OCI-LY7 (cell line): Measurements from ENCODE around the gene CABYR. TPM values are rescaled to one million over a fixed set of nuclear protein-coding genes. Genes with fewer than 3 reads are reported as not detected.

Source experiments
- BruUV-seq: library from RNA; stranded (reverse); fragments of 400-500 nt; replicated peaks from 2 replicates; lab custom pipeline; 2021; lab: Mats Ljungman, UMichigan
- CTCF ChIA-PET: fragments of 300-600 bp; sonication (Branson Sonifier 250); formaldehyde crosslinking; loops from one replicate; lab custom pipeline; 2022; ENCODE audit warnings: antibody characterized with exemption; ENCODE audit not compliant: unreplicated experiment; lab: Charles Lee
- POLR2A ChIA-PET: fragments of 300-600 bp; sonication (Branson Sonifier 250); formaldehyde crosslinking; loops from one replicate; lab custom pipeline; 2022; ENCODE audit warnings: antibody characterized with exemption; lab: Charles Lee
- DNase-seq: peaks from one replicate; pipeline ENCODE4 v3.0.0-alpha.2; 2015; ENCODE audit warnings: low spot score
- H2AFZ ChIP-seq: fragments of 200-600 bp; sonication (generic), shearing (Covaris generic); 2 replicates; pipeline ENCODE4 v1.6.1; 2014; ENCODE audit warnings: mild to moderate bottlenecking, antibody characterized with exemption, low read length, moderate library complexity
- H3K27ac ChIP-seq: fragments of 200-600 bp; sonication (generic); 2 replicates; pipeline ENCODE4 v1.5.1; 2014; ENCODE audit warnings: mixed run types, low read depth, mild to moderate bottlenecking, moderate library complexity, low read length, inconsistent platforms; ENCODE audit not compliant: poor library complexity, severe bottlenecking
- H3K36me3 ChIP-seq: fragments of 200-600 bp; sonication (generic); 2 replicates; pipeline ENCODE4 v1.6.1; 2014; ENCODE audit warnings: mild to moderate bottlenecking, antibody characterized with exemption, low read length, moderate library complexity, mixed read lengths; ENCODE audit not compliant: insufficient read depth
- H3K4me1 ChIP-seq: fragments of 200-600 bp; sonication (generic); 2 replicates; pipeline ENCODE4 v1.5.1; 2014; ENCODE audit warnings: mild to moderate bottlenecking, low read length; ENCODE audit not compliant: insufficient read depth, poor library complexity, severe bottlenecking
- H3K4me2 ChIP-seq: fragments of 200-600 bp; sonication (generic); 2 replicates; pipeline ENCODE4 v1.6.1; 2014; ENCODE audit warnings: mild to moderate bottlenecking, low read length
- H3K4me3 ChIP-seq: fragments of 200-600 bp; sonication (generic); 2 replicates; pipeline ENCODE4 v1.5.1; 2014; ENCODE audit warnings: mild to moderate bottlenecking, low read depth, low read length; ENCODE audit not compliant: poor library complexity, severe bottlenecking
- H3K79me2 ChIP-seq: fragments of 200-600 bp; sonication (generic); 2 replicates; pipeline ENCODE4 v1.6.1; 2016; ENCODE audit warnings: low read depth, mild to moderate bottlenecking, low read length, moderate library complexity, mixed read lengths; ENCODE audit not compliant: insufficient read depth
- H3K9me2 ChIP-seq: fragments of 200-600 bp; sonication (generic); 2 replicates; pipeline ENCODE4 v1.6.1; 2016; ENCODE audit warnings: mild to moderate bottlenecking, low read length, mixed read lengths; ENCODE audit not compliant: insufficient read depth
- H3K9me3 ChIP-seq: fragments of 200-600 bp; sonication (generic); 2 replicates; pipeline ENCODE4 v1.6.1; 2014; ENCODE audit warnings: mild to moderate bottlenecking, mixed run types, low read length, mixed read lengths
- H4K20me1 ChIP-seq: fragments of 200-600 bp; sonication (generic); 2 replicates; pipeline ENCODE4 v1.6.1; 2014; ENCODE audit warnings: mild to moderate bottlenecking, antibody characterized with exemption, low read length, moderate library complexity, mixed read lengths; ENCODE audit not compliant: insufficient read depth
- CTCF ChIP-seq: fragments of 200-600 bp; sonication (generic); conservative IDR thresholded peaks from 2 replicates; pipeline ENCODE4 v1.5.1; 2014; ENCODE audit warnings: mild to moderate bottlenecking, antibody characterized with exemption, low read length, moderate library complexity, mixed read lengths
- EZH2phosphoT487 ChIP-seq: fragments of 200-600 bp; sonication (generic); IDR thresholded peaks from 2 replicates; pipeline ENCODE4 v1.6.1; 2018; ENCODE audit warnings: low read depth, borderline replicate concordance, mild to moderate bottlenecking, mixed run types, antibody characterized with exemption, low read length, moderate library complexity, mixed read lengths
- intact Hi-C: fragments of 100-400 bp; cut with micrococcal nuclease; formaldehyde crosslinking; loops from one replicate; pipeline ENCODE4 v1.10.0; 2022; ENCODE audit not compliant: unreplicated experiment
- total RNA-seq, 2 experiments: library from RNA; depleted of rRNA in 1 of 2; stranded (reverse); fragments of >200 nt in 1 of 2; shearing (Covaris generic) in 1 of 2; gene quantifications; 2 replicates each; pipeline ENCODE4 v1.2.3, GENCODE V29; 2014 to 2022

The CABYR gene
- total RNA-seq, 2 experiments from 2014 or later, result not detected

GRCh38 chr18:24126155-24126961, 12.5 kb upstream of the CABYR start:
- Histone ChIP-seq H3K4me3 (no peak overlapping the region), H3K27ac (no peak overlapping the region), H3K9me3 (no peaks in the 10 kb centered on the region), H2AFZ (no peak overlapping the region), H3K79me2 (no peaks in the 10 kb centered on the region), H3K36me3 (peaks cover 31% of the 10 kb centered on the region), H3K4me2 (no peak overlapping the region), H3K9me2 (no peaks in the 10 kb centered on the region), H3K4me1 (no peaks in the 10 kb centered on the region), H4K20me1 (no peaks in the 10 kb centered on the region)
- no peak for TF ChIP-seq EZH2phosphoT487
- no peak for TF ChIP-seq CTCF
- POLR2A ChIA-PET, result no interaction called here
- BruUV-seq, result no TSS peak
- intact Hi-C loops, result loop anchor here (10.0 kb wide), 1 partner anchor 302 kb away; no protein-coding TSS in a partner anchor
- CTCF ChIA-PET, result no interaction called here
- DNase-seq, result no peak

GRCh38 chr18:24127735-24128134, 11.1 kb upstream of the CABYR start:
- H3K27ac ChIP-seq, result no peak overlapping the region
- H3K9me3 ChIP-seq, result no peaks in the 10 kb centered on the region
- H3K36me3 ChIP-seq, result peaks cover 36% of the 10 kb centered on the region
- TF ChIP-seq CTCF, result no peak
- no peak for TF ChIP-seq EZH2phosphoT487
- CTCF ChIA-PET, result no interaction called here
- H3K9me2 ChIP-seq, result no peaks in the 10 kb centered on the region
- no peak overlapping the region for H3K4me3 ChIP-seq
- no peaks in the 10 kb centered on the region for H3K4me1 ChIP-seq
- intact Hi-C loops, result loop anchor here (10.0 kb wide), 1 partner anchor 303 kb away; no protein-coding TSS in a partner anchor
- no peaks in the 10 kb centered on the region for H4K20me1 ChIP-seq
- H3K79me2 ChIP-seq, result no peaks in the 10 kb centered on the region
- no peak for DNase-seq
- no peak overlapping the region for H3K4me2 ChIP-seq
- H2AFZ ChIP-seq, result no peak overlapping the region
- POLR2A ChIA-PET, result interaction anchor here (0.5 kb wide), 1 partner anchor 527 kb away, joined by 3 read pairs; no protein-coding TSS in a partner anchor
- no TSS peak for BruUV-seq

- ChIA-PET POLR2A (no interaction called here), CTCF (no interaction called here)
- no peak for DNase-seq
- TF ChIP-seq EZH2phosphoT487 (no peak), CTCF (no peak)
- H2AFZ ChIP-seq, result no peak overlapping the region
- intact Hi-C loops, result loop anchor here (10.0 kb wide), 1 partner anchor 304 kb away; no protein-coding TSS in a partner anchor
- no peak overlapping the region for H3K27ac ChIP-seq
- no peaks in the 10 kb centered on the region for H3K9me3 ChIP-seq
- no peak overlapping the region for H3K4me3 ChIP-seq
- no peaks in the 10 kb centered on the region for H4K20me1 ChIP-seq
- no peaks in the 10 kb centered on the region for H3K9me2 ChIP-seq
- BruUV-seq, result no TSS peak
- no peak overlapping the region for H3K4me2 ChIP-seq
- peaks cover 45% of the 10 kb centered on the region for H3K36me3 ChIP-seq
- H3K4me1 ChIP-seq, result no peaks in the 10 kb centered on the region
- no peaks in the 10 kb centered on the region for H3K79me2 ChIP-seq
Observed at GRCh38 chr18:24128700-24129099, 10.2 kb upstream of the CABYR start.
